Gastrocnemius medialis (tissue), 4 donors: Measurements from ENCODE around the gene TATDN2. TPM values are rescaled to one million over a fixed set of nuclear protein-coding genes. Genes with fewer than 3 reads are reported as not detected.

ENCODE experiments used
- ATAC-seq, 2 donors: fragments of 150-250 bp; one replicate each; pipeline ENCODE4 v1.9.1; 2016
- DNase-seq, 2 donors: peaks; one replicate each; pipeline ENCODE4 v3.0.0-alpha.2; 2019
- H3K27ac ChIP-seq, 4 donors: fragments of 200-600 bp; sonication (generic); 1 replicate in 1 of 4; 2 replicates in 3 of 4; pipeline ENCODE4 v1.5.1; 2016 to 2018; ENCODE audit warnings: mild to moderate bottlenecking in 2 of 4, moderate library complexity in 1 of 4
- H3K27me3 ChIP-seq, 3 donors: fragments of 200-600 bp; sonication (generic) in 2 of 3; 1 replicate in 1 of 3; 2 replicates in 2 of 3; pipeline versions ENCODE4 v1.5.1 to v1.6.0; 2016 to 2019; ENCODE audit warnings: mild to moderate bottlenecking in 1 of 3, moderate library complexity in 1 of 3
- H3K36me3 ChIP-seq, 2 donors: fragments of 200-600 bp; sonication (generic) in 1 of 2; one replicate each; pipeline ENCODE4 v1.5.1; 2017 to 2018
- H3K4me1 ChIP-seq, 2 donors: fragments of 200-600 bp; sonication (generic) in 1 of 2; one replicate each; pipeline ENCODE4 v1.5.1; 2016 to 2017; ENCODE audit warnings: mild to moderate bottlenecking in 2 of 2
- H3K4me3 ChIP-seq, 4 donors: fragments of 200-600 bp; sonication (generic) in 3 of 4; 1 replicate in 1 of 4; 2 replicates in 3 of 4; pipeline ENCODE4 v1.5.1; 2016 to 2019; ENCODE audit warnings: mild to moderate bottlenecking in 2 of 4
- H3K9me3 ChIP-seq, 3 donors: fragments of 200-600 bp; sonication (generic) in 2 of 3; 1 replicate in 1 of 3; 2 replicates in 2 of 3; pipeline ENCODE4 v1.5.1; 2016 to 2019
- POLR2A ChIP-seq, 2 donors: fragments of 450-650 bp; IDR thresholded peaks; one replicate each; pipeline ENCODE4 v1.6.1; 2017; ENCODE audit warnings: antibody characterized with exemption in 2 of 2, mild to moderate bottlenecking in 2 of 2, moderate library complexity in 2 of 2
- in situ Hi-C, 4 donors: fragments of 200-750 bp; cut with MboI; loops; one replicate each; pipeline versions ENCODE4 v1.15.0 to v1.8.0; 2017; ENCODE audit warnings: low sequenced_read_pairs in 4 of 4
- intact Hi-C: fragments of 100-400 bp; cut with DNase I; formaldehyde crosslinking; loops from one replicate; pipeline ENCODE4 v1.15.1; 2023; ENCODE audit warnings: low total_unique reads
- total RNA-seq, 4 donors: library from RNA; depleted of rRNA; stranded (reverse); fragments of >200 nt; gene quantifications; one replicate each; pipeline versions ENCODE4 v1.1.0 to v1.2.3, GENCODE V29; 2016
- TF ChIP-seq, protein P1 (sequence below), 5 experiments: fragments of 450-650 bp in 3 of 5; fragments of 200-600 bp in 2 of 5; sonication (generic) in 2 of 5; IDR thresholded peaks in 4 of 5; conservative IDR thresholded peaks in 1 of 5; 1 replicate in 4 of 5; 2 replicates in 1 of 5; pipeline ENCODE4 v1.5.1; 2016 to 2019; ENCODE audit warnings: antibody characterized with exemption in 5 of 5, mild to moderate bottlenecking in 3 of 5, moderate library complexity in 3 of 5

Gene TATDN2
- total RNA-seq, 4 donors from 2014 or later, result 10.9 to 11.5 (median 10.9) TPM

DNA sequence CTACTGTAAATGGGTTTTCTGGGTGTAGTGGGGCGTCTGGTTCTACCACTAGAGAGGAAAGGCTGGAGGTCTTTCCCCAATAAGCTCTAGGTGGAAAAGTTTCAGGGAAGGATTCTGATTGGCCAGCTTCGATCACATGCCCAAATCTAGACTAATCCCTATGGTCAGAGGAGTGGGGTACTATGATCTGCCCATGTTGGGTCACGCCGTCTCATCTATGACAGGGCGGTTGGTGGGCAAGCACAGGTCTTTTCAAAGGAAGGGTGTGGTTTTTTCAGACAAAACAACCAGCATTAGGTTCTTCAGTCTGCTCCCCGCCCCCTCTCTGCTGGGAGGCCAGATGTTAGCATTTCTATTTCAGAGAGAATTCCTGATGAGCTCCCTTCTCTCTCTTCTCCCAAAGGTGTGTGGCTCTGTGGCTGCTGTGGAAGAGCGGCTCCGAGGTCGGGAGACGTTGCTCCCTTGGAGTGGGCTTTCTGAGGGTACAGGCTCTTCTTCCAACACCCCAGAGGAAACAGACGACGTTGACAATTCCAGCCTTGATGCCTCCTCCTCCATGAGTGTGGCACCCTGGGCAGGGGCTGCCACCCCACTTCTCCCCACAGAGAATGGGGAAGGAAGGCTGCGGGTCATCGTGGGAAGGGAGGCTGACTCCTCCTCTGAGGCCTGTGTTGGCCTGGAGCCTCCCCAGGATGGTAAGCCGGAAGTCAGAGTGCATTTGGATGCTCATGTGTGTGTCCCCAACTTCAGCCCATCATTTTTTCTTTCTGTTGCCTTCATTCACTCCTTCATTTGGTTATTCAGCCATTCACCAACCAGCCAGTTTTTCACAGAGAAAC, 9.7 kb upstream of the TATDN2 start:
- H3K36me3 ChIP-seq, result peaks cover 0 to 76% of the 10 kb centered on the region in 2 donors
- intact Hi-C loops (no loop called here), in situ Hi-C loops (no loop called here)
- TF ChIP-seq, protein P1, sequence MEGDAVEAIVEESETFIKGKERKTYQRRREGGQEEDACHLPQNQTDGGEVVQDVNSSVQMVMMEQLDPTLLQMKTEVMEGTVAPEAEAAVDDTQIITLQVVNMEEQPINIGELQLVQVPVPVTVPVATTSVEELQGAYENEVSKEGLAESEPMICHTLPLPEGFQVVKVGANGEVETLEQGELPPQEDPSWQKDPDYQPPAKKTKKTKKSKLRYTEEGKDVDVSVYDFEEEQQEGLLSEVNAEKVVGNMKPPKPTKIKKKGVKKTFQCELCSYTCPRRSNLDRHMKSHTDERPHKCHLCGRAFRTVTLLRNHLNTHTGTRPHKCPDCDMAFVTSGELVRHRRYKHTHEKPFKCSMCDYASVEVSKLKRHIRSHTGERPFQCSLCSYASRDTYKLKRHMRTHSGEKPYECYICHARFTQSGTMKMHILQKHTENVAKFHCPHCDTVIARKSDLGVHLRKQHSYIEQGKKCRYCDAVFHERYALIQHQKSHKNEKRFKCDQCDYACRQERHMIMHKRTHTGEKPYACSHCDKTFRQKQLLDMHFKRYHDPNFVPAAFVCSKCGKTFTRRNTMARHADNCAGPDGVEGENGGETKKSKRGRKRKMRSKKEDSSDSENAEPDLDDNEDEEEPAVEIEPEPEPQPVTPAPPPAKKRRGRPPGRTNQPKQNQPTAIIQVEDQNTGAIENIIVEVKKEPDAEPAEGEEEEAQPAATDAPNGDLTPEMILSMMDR (IDR thresholded peaks at IDR 0.05 in 4 of 5, conservative IDR thresholded peaks at IDR 0.05 in 1 of 5), result no peak
- no peak for TF ChIP-seq POLR2A (IDR thresholded peaks at IDR 0.05)
- H3K9me3 ChIP-seq, result no peaks in the 10 kb centered on the region
- H3K4me3 ChIP-seq, result no peak overlapping the region
- H3K27me3 ChIP-seq, result no peaks in the 10 kb centered on the region
- no peak overlapping the region for H3K27ac ChIP-seq
- DNase-seq (no peak), ATAC-seq (no peak)
- H3K4me1 ChIP-seq, result no peaks in the 10 kb centered on the region

DNA sequence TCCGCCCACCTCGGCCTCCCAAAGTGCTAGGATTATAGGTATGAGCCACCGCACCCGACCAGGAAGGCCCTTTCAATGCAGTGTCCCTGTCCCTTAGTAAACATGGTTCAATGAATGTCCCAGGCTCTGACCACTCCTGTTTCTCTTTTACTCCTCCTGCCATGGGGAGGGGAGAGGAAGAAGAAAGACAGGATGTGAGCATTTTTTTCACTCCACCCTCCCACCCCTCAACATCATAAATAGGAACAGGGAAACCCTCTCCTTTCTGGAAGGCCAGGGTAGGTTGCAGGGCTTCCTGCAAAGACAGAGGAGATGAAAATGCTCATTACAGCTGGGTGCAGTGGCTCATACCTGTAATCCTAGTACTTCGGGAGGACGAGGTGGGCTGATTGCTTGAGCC, 7.5 kb upstream of the TATDN2 start:
- peaks cover 0 to 68% of the 10 kb centered on the region in 2 donors for H3K36me3 ChIP-seq

DNA sequence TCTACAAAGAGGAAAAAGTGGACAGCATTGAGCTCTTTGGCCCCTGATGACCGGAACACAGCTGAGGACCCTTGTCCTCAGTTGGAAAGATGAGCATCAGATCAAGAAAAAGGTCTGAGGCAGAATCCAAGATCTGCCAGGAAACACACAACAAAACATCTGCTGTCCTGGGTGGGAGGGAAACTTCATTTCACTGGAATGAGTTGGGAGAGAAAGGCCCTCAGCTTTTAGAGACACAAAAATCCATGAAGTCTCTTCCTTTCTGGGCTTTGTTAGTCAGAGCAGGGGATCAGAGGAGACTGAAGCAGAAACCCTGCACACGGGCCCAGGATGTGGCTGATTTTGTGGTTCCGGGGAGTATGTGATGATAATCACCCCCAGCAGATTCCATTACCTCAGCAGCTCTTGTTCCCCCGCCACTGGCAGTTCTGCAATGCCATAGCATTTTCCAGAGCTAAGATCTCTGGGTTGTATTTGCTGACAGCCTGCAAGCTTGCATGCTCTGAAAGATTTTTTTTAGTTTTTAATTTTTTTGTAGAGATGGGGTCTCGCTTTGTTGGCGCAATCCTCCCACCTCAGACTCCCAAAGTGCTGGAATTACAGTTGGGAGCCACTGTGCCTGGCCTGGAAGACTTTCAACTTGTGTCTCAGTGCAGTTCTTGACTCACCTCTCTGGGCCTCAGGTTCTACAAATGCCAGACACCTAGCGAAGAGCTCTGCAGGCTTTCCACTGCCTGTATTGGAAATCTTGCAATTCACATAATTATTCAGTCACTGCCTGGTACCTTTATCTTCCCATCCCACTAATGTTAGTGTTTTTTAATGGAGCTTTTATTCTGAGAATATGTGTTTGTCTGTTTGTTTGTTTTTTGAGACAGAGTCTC, 5.8 kb upstream of the TATDN2 start:
- no peak for ATAC-seq
- in situ Hi-C loops, result no loop called here
- H3K27ac ChIP-seq, result no peak overlapping the region

More for the DNA sequence above, 7.5 kb upstream of the TATDN2 start:
- intact Hi-C loops, result no loop called here
- no peaks in the 10 kb centered on the region for H3K27me3 ChIP-seq
- no peaks in the 10 kb centered on the region for H3K4me1 ChIP-seq
- in situ Hi-C loops, result no loop called here
- no peak overlapping the region for H3K4me3 ChIP-seq
- H3K9me3 ChIP-seq, result no peaks in the 10 kb centered on the region
- DNase-seq (no peak), ATAC-seq (no peak)
- H3K27ac ChIP-seq, result no peak overlapping the region
- TF ChIP-seq POLR2A (IDR thresholded peaks at IDR 0.05), result no peak
- TF ChIP-seq, protein P1 (IDR thresholded peaks at IDR 0.05 in 4 of 5, conservative IDR thresholded peaks at IDR 0.05 in 1 of 5), result no peak

DNA sequence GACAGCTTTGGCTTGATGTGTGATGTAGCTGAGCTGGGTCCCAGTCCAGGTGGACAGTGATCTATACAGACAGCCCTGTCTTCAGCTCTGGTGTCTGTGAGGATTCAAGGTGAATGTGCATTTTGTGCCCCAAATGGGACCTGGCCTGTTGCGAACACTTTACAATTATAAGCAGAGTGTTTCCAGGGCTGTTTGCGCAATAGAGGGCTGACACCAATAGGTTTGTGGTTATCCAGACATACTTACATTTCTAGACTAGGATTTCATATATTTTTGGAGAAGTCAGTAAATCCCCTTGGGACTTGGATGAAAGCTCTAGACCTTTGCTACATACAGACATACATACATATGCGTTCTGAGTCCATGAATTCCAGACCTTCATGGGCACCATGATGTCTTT, 4.2 kb upstream of the TATDN2 start:
- peaks cover 0 to 5% of the 10 kb centered on the region in 2 donors for H3K4me1 ChIP-seq
- no peaks in the 10 kb centered on the region for H3K27me3 ChIP-seq
- no peak overlapping the region for H3K27ac ChIP-seq
- in situ Hi-C loops, result no loop called here
- peaks cover 0 to 42% of the 10 kb centered on the region in 2 donors for H3K36me3 ChIP-seq
- H3K9me3 ChIP-seq, result no peaks in the 10 kb centered on the region
- intact Hi-C loops, result no loop called here
- ATAC-seq, result no peak
- DNase-seq, result no peak
- TF ChIP-seq POLR2A (IDR thresholded peaks at IDR 0.05), result no peak
- H3K4me3 ChIP-seq, result no peak overlapping the region

More for the DNA sequence above, 5.8 kb upstream of the TATDN2 start:
- intact Hi-C loops, result no loop called here
- Histone ChIP-seq H3K9me3 (no peaks in the 10 kb centered on the region), H3K4me3 (no peak overlapping the region), H3K36me3 (peaks cover 0 to 54% of the 10 kb centered on the region in 2 donors), H3K27me3 (no peaks in the 10 kb centered on the region), H3K4me1 (no peaks in the 10 kb centered on the region)
- TF ChIP-seq, protein P1 (IDR thresholded peaks at IDR 0.05 in 4 of 5, conservative IDR thresholded peaks at IDR 0.05 in 1 of 5), result no peak
- TF ChIP-seq POLR2A (IDR thresholded peaks at IDR 0.05), result no peak
- DNase-seq, result no peak
